ENCODE data around the gene FKBP8. TPM values are rescaled to one million over a fixed set of nuclear protein-coding genes. Genes with fewer than 3 reads are reported as not detected.
A peak's percentile ranks its signal among the peaks of the same experiment; 100 is the strongest.

FKBP8 gene
- polyA plus RNA-seq, 1 donor from 2014 or later, result 183 TPM

DNA sequence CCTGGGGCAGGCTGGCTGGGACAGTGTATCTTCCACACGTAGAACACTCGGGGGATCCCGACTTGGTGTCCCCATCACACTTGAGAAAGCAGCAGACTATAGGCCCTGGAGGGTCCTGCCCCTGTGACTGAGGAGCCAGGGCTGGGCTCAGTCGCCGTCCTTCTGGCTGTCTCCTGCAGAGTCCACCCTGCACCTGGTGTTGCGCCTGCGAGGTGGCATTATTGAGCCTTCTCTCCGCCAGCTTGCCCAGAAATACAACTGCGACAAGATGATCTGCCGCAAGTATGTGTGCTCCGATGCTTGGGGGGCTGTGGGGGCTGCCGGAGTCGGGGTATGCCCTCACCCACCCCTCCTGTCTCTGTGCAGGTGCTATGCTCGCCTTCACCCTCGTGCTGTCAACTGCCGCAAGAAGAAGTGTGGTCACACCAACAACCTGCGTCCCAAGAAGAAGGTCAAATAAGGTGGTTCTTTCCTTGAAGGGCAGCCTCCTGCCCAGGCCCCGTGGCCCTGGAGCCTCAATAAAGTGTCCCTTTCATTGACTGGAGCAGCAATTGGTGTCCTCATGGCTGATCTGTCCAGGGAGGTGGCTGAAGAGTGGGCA, 31.4 kb upstream of the FKBP8 start:
- Histone ChIP-seq H2AFZ (ENCODE audit: low read depth, low read length) (no peak overlapping the region), H3K79me2 (replicated peaks; ENCODE audit: insufficient read depth, low read length) (peaks cover 13% of the 10 kb centered on the region), H3K4me3 (ENCODE audit: low read length) (no peak overlapping the region), H3K9me2 (ENCODE audit: insufficient read depth, low read length) (no peaks in the 10 kb centered on the region), H4K20me1 (ENCODE audit: insufficient read depth) (no peaks in the 10 kb centered on the region), H3K27me3 (ENCODE audit: insufficient read depth, low read depth, low read length) (no peaks in the 10 kb centered on the region), H3K9me3 (ENCODE audit: low read length) (no peaks in the 10 kb centered on the region), H3K4me2 (ENCODE audit: low read length) (no peak overlapping the region), H3K9ac (ENCODE audit: low read length) (no peak overlapping the region), H3K36me3 (ENCODE audit: insufficient read depth, low read length) (no peaks in the 10 kb centered on the region), H3F3A (ENCODE audit: insufficient read depth, low read length, poor library complexity, severe bottlenecking) (no peaks in the 10 kb centered on the region), H3K27ac (ENCODE audit: low read length) (no peak overlapping the region)
- TF ChIP-seq EP300 (conservative IDR thresholded peaks at IDR 0.05; ENCODE audit: poor library complexity, severe bottlenecking) (no peak), SMC3 (conservative IDR thresholded peaks at IDR 0.05; ENCODE audit: poor library complexity) (no peak), RAD21 (conservative IDR thresholded peaks at IDR 0.05) (no peak), MXI1 (conservative IDR thresholded peaks at IDR 0.05; ENCODE audit: poor library complexity, severe bottlenecking) (no peak), POLR2AphosphoS5 (IDR thresholded peaks at IDR 0.05) (no peak), TAF1 (IDR thresholded peaks at IDR 0.05; ENCODE audit: low read depth) (no peak)
- TF ChIP-seq, protein P1, sequence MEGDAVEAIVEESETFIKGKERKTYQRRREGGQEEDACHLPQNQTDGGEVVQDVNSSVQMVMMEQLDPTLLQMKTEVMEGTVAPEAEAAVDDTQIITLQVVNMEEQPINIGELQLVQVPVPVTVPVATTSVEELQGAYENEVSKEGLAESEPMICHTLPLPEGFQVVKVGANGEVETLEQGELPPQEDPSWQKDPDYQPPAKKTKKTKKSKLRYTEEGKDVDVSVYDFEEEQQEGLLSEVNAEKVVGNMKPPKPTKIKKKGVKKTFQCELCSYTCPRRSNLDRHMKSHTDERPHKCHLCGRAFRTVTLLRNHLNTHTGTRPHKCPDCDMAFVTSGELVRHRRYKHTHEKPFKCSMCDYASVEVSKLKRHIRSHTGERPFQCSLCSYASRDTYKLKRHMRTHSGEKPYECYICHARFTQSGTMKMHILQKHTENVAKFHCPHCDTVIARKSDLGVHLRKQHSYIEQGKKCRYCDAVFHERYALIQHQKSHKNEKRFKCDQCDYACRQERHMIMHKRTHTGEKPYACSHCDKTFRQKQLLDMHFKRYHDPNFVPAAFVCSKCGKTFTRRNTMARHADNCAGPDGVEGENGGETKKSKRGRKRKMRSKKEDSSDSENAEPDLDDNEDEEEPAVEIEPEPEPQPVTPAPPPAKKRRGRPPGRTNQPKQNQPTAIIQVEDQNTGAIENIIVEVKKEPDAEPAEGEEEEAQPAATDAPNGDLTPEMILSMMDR (IDR thresholded peaks at IDR 0.05; ENCODE audit: poor library complexity, severe bottlenecking), result no peak

DNA sequence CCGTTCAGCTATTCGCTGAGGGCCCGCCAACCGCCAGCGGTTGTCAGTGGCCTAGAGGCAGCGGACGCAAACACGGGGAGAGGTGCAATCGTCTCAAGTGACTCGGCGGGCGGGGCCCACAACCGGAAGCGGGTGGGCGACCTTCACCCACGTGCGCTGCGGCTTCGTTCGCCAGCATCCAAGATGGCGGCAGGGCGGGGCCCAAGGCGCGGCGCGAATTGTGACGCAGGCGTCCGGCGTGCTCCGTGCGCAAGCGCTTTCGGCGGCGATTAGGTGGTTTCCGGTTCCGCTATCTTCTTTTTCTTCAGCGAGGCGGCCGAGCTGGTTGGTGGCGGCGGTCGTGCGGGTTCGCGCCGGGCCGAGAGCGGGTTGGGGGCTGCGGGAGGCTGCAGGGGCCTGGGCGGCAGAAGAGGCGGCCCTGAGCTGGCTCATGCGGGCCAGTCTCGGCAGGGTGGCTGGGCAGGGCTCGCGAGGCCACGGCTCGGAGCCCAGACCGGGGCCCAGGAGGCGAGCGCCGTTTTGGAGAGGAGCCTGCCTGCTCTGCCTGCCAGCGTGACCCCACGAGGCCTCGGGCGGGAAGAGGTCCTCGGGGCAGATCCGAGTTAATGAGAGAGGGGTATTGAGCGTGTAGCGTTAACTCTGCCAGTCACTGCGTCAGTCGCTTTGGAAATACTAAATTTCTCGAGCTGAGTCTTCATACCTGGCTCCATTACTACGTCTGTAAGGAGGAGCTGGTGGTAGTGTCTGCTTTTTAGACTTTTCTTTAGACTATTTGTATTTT, 28.4 kb upstream of the FKBP8 start, which contains the start of gene UBA52:
Gene UBA52 (plus strand): TSS at position 294 of the 781 bp plus-strand sequence. CDS start 1,444 bp downstream, outside the sequence.
- no peaks in the 10 kb centered on the region for H4K20me1 ChIP-seq (ENCODE audit: insufficient read depth)
- H3K36me3 ChIP-seq (ENCODE audit: insufficient read depth, low read length), result no peaks in the 10 kb centered on the region
- H3K4me3 ChIP-seq (ENCODE audit: low read length), result peak within 1 kb of the TSS; percentile 89
- peak within 1 kb of the TSS; percentile 53 for H2AFZ ChIP-seq (ENCODE audit: low read depth, low read length)
- no peaks in the 10 kb centered on the region for H3K9me2 ChIP-seq (ENCODE audit: insufficient read depth, low read length)
- H3F3A ChIP-seq (ENCODE audit: insufficient read depth, low read length, poor library complexity, severe bottlenecking), result no peaks in the 10 kb centered on the region
- H3K4me2 ChIP-seq (ENCODE audit: low read length), result peak within 1 kb of the TSS; percentile 95
- peak within 1 kb of the TSS; percentile 69 for H3K27ac ChIP-seq (ENCODE audit: low read length)
- H3K9ac ChIP-seq (ENCODE audit: low read length), result peak within 1 kb of the TSS; percentile 82
- H3K9me3 ChIP-seq (ENCODE audit: low read length), result no peaks in the 10 kb centered on the region
- H3K27me3 ChIP-seq (ENCODE audit: insufficient read depth, low read depth, low read length), result no peaks in the 10 kb centered on the region
- peaks cover 13% of the 10 kb centered on the region for H3K79me2 ChIP-seq (replicated peaks; ENCODE audit: insufficient read depth, low read length)
- TF ChIP-seq, protein P1 (IDR thresholded peaks at IDR 0.05; ENCODE audit: poor library complexity, severe bottlenecking), result no peak
- TF ChIP-seq MXI1 (conservative IDR thresholded peaks at IDR 0.05; ENCODE audit: poor library complexity, severe bottlenecking) (peak; percentile 99), POLR2AphosphoS5 (IDR thresholded peaks at IDR 0.05) (peak; percentile 91), TAF1 (IDR thresholded peaks at IDR 0.05; ENCODE audit: low read depth) (no peak), SMC3 (conservative IDR thresholded peaks at IDR 0.05; ENCODE audit: poor library complexity) (peak; percentile 58), RAD21 (conservative IDR thresholded peaks at IDR 0.05) (peak; percentile 46), EP300 (conservative IDR thresholded peaks at IDR 0.05; ENCODE audit: poor library complexity, severe bottlenecking) (peak; percentile 53), EZH2 (IDR thresholded peaks at IDR 0.05; ENCODE audit: borderline replicate concordance, insufficient read depth, low read length, poor library complexity, severe bottlenecking) (no peak)
- TF ChIP-seq, protein P2, sequence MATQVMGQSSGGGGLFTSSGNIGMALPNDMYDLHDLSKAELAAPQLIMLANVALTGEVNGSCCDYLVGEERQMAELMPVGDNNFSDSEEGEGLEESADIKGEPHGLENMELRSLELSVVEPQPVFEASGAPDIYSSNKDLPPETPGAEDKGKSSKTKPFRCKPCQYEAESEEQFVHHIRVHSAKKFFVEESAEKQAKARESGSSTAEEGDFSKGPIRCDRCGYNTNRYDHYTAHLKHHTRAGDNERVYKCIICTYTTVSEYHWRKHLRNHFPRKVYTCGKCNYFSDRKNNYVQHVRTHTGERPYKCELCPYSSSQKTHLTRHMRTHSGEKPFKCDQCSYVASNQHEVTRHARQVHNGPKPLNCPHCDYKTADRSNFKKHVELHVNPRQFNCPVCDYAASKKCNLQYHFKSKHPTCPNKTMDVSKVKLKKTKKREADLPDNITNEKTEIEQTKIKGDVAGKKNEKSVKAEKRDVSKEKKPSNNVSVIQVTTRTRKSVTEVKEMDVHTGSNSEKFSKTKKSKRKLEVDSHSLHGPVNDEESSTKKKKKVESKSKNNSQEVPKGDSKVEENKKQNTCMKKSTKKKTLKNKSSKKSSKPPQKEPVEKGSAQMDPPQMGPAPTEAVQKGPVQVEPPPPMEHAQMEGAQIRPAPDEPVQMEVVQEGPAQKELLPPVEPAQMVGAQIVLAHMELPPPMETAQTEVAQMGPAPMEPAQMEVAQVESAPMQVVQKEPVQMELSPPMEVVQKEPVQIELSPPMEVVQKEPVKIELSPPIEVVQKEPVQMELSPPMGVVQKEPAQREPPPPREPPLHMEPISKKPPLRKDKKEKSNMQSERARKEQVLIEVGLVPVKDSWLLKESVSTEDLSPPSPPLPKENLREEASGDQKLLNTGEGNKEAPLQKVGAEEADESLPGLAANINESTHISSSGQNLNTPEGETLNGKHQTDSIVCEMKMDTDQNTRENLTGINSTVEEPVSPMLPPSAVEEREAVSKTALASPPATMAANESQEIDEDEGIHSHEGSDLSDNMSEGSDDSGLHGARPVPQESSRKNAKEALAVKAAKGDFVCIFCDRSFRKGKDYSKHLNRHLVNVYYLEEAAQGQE (IDR thresholded peaks at IDR 0.05; ENCODE audit: borderline replicate concordance), result peak; percentile 64

Measured in neural cell (in vitro differentiated cells).